NCI-H345 treated with DMSO at 0.1 percent for 48 hours (cell line): Measurements from ENCODE around the gene MAD1L1.

Experiments used
- DNase-seq: peaks from one replicate; lab custom pipeline; 2025; ENCODE audit not compliant: unreplicated experiment; lab: John Stamatoyannopoulos, UW

The MAD1L1 gene

DNA sequence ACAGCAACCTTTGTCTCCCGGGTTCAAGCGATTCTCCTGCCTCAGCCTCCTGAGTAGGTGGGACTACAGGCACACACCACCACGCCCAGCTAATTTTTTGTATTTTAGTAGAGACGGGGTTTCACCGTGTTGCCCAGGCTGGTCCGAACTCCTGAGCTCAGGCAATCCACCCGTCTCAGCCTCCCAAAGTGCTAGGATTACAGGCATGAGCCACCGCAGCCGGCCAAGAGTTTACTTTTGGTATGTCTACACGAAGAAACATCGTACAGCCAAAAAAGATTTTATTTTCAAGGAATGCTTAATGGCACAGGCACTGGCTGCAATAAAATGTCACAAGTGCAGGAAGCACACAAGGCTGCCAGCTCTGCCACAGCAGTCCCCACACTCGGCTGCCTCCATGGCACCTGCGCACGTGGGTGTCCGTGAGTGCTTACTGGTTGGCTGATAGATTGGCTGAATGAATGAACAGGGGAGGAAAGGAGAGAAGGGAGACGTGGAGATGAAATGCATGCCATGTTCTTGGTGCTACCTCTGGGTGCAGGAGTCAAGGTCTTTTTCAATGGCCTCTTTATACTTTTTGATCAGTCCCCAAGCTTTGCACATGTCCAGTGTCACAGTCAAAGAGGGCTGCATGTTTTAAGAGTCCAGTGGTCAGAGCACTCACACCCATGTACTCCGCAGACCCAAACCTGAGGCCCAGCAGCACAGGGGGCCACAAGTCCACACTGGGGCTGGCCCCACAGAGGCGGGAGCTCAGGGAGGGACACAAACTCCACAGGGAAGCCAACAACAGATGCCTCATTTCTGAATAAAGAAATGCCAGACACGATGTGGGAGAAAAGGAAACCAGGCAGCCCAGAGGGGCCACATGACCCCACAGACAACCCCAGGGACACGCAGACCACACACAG is 198.2 kb downstream of the MAD1L1 start:
- DNase-seq, result no peak

DNA sequence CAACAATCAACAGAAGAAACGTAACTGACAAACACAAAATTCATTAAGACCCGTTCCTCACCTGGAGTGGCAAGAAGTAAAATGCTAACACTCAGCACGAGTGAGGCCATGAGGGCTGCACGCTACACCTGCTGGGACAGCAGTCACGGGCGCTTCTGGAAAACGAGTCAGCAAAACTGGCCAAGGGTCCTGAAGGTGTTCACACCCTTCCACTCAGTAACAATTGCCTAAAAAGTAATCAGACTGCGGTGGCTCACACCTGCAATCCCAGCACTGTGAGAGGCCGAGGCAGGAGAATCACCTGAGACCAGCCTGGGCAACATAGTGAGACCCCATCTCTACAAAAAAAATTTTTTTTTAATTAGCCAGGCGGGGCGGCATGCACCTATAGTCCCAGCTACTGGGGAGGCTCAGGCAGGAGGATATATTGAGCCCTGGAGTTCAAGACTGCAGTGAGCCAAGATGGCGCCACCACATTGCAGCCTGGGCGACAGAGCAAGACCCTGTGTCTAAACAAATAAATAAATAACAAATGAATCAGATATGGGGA is 199.1 kb downstream of the MAD1L1 start:
- DNase-seq, result no peak

DNA sequence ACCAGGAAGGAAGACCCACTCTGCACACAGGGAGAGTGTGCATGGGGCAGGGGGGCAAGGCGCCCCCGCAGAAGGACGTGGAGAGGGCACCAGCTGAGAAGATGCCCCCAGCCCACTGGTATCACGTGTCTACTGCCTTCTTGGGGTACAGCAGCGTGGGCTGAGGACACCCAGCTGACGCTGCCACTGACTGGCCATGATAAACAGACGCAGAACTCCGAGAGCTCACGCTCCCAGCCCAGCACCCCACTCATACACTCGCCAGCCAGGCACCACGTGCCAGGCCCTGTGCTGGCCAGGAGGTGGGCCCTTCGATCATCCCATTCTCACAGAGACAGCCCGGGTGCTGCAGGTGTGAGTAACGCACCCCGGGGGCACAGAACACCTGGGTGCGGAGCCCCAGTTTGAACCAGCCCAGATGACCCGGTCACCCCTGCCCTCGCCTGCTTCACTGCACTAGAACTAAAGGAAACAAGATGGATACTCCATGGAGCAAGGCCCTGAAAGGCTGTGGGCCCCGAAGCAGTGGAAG is 199.8 kb downstream of the MAD1L1 start:
- no peak for DNase-seq

DNA sequence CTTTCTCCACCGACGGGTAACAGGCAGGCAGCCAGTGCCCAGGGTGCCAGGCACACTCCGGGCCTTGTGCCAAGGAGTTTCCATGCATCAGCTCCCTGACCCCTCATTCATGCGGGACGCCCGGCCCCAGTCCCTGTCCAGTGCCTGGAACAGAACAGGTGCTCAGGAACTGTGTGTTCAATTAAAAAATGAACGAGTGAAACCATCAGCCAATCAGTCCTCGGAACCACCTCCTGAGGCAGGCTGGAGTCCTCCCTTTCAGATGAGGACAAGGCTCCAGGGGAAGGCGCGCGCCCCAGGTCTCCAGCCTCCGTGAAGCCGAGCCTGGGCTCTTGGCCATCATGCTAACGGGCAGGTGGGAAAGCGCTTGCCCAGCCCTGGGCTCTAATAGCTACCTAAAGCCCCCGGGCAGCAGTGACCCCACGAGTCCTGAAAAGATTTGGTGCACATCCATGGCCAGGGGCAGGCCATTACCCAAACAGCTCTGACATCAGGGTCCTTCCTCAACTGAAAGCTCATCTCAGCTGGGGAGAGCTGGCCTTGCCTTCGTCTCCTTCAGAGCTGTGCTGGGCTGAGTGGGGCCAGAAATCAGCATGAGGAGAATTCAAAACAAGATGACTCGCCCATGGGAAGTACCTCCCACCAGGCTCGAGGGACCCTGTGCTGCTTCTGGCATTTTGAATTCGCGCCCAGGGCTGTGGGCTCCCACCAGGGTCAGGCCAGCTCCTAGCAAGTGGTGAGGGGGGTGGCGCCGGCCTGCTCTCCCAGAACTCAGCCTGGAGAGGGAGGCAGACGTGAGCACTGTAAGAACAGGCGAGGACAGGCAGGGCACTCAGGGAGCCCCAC is 200.5 kb downstream of the MAD1L1 start:
- DNase-seq, result no peak

DNA sequence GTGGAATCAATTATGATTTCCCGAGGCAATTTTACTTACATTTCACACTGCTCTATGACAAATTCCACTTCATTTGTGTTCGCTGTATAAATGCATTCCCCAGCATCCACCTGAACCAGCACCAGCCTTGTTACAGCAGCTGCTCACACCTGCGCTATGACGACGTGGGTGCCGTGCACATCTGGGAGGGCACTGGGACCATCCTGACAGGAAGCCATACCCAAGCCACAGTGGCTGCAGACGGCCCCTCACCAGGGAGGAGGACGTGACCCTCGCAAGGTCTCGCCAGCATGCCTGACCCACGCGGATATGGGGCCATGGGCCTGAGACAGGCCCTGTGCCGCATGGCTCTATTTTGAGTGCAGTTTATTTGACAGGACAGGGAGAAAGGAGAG is 201.3 kb downstream of the MAD1L1 start:
- no peak for DNase-seq

DNA sequence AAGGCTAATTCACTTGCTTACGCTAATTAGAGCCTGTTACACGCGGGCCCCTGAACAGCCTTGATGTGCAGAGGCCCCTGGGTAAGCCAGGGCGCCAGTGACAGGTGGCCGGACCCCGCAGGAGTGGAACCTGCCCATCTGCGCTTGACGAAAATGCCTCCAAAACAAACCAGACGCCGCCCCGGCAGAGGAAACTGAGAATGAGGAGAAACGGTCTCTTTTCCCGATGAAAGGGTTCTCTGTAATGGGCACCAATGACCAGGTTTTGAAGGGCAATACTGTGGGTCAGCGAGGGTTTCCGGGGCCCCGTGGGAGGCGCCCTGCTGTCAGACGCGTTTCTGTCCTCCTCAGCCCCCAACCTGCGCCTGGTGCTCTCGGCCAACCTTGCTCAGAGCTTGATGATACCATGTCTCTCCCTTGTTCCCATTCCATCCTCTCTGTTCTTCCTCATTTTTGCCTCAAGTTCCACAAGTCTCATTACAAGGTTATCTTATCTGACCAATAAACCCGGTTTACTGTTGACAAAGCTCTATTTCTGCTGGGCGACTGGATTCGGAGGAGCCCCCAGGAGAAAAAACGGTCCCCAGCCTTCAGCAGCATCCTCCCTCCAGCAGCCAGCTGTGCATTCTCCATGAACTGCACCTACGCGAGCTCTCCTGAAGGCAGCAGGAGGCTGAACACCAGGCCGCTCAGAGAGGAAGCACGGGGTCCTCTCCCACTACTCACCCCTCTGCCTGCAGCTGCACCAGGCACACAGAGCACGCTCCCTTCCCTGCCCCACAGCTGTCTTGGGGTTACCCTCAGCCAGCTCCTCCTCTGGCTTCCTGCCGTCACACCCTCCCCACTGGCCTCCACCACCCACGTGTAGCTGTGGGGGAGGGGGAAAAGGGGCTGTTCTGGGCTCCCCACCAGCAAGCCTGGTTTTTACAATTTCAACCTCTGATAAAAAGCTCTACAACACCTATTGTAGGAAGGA is 202.0 kb downstream of the MAD1L1 start:
- no peak for DNase-seq

DNA sequence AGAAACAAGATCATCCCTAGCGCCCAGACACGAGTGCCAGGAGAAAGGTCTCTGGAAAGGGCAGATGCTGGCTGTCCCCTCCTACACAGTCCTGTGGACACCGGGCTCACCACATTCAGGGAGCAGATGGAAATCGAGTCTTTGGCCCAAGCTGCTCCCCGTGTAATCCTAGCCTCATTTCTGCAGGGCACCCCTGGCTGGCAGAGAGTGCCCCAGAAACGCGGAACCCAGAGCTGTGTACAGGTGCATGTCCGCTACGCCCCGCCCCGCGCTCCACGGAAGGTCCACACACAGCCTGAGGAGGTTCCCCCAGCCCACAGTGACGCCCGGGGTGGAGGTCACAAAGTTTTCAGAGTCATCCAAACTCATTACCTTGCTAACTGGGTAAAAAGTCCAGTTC is 202.8 kb downstream of the MAD1L1 start:
- DNase-seq, result no peak

DNA sequence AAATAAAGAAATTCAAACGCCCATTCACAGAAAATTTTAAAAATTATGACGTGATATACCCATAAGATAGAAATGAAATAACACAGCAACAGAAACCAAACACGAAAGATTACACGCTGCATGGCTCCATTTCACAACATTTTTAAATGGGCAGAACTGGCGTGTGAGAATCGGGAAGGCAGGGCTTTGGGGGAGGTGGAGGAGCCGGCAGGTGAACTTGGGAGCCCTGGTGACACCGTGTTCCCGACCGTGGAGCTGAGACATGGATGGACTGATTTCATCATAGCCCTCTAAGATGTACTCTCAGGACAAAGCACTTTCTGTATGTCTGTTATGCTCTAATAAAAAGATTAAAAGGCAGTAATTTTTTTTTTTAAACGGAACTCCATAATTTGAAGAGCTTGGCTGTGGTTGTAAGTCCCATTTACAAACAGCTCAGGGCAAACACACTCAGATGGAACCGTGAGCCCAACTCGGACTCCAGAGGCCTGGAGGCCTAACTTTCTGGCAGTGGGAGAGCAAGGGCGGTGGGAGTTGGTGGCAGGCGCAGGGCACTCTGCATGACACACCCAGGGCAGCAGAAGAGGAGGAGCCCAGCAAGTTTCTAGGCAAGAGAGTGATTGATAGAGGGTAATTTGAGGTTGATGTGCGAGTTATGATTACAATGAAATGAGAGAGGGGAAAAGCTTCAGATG is 203.4 kb downstream of the MAD1L1 start:
- no peak for DNase-seq

DNA sequence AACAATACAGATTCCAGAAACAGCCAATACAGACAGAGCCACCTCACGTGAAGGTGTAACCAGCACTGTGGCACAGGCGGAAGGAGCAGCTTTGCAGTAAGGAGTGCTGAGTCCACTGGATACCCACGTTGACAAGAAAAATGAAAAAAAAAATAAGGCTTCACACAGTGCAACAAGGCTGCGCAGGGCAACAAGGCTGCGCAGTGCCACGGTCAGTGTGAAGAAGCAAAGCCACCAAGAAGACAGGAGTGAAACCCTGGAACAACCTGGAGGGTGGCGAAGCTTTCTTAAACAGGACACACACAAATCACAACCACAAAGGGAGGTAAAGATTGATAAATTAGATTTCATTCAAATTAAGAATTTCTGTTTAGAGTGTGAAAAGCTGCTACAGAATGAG is 204.0 kb downstream of the MAD1L1 start:
- DNase-seq, result no peak

DNA sequence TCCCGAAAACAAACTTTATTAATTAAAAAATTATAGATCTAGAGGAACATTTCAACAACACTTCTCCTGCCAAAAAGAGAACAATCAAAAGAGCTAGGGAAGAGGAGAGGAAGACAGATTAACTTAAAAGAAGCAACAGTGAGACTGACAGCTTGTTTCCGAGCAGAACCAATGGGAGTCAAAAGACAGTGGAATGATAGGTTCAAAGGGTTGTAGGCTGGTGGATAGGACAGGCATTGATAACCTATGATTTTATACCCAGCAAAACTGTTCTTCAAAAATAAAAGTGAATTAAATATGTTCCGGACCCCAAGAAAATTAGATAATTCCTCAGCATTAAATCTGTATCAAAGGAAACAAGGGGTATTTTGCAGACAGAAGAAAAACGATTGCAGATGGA is 207.6 kb downstream of the MAD1L1 start:
- DNase-seq, result no peak

DNA sequence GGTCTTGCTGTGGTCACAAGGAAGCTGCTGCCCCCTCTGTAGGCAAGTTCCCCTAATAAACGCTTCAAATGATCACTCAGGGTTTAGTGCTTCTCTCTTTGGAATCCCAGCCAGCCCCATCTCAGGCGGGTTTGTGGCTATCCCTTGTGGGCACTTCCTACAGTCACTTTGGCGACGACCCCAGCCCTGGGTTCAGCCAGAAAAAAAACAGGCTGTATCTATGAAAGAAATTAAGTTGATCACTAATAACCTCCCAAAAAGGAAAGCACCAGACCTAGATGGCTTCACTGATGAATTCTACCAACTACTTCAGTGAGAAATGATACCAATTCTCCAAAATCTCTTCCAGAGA is 208.2 kb downstream of the MAD1L1 start:
- no peak for DNase-seq

DNA sequence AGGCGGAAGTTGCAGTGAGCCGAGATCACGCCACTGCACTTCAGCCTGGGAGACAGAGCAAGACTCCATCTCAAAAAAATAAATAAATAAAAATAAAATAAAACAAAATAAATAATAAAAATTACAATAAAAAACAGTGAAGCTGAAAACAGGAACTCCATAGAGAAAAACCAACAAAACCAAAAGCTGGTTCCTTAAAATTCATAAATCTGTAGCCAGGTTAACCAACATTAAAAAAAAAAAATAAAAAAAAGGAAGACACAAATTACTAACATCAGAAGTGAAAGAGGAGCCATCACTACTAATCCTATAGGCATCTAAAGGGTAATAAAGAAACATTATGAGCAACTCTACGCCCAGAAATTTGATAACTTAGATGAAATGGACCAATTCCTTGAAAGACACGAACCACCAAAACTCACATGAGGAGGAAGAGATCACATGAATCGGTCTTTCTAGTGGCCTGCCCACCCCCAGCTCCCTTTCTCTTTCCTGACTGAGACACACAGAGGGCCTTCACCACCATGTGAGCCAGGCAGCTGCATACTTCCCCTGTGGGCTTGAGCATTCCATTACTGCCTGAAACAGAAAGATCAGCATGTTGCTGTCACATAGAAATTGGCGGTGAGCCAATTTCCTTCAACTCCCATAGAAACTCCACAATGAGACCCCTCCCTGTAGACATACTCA is 208.7 kb downstream of the MAD1L1 start:
- no peak for DNase-seq

DNA sequence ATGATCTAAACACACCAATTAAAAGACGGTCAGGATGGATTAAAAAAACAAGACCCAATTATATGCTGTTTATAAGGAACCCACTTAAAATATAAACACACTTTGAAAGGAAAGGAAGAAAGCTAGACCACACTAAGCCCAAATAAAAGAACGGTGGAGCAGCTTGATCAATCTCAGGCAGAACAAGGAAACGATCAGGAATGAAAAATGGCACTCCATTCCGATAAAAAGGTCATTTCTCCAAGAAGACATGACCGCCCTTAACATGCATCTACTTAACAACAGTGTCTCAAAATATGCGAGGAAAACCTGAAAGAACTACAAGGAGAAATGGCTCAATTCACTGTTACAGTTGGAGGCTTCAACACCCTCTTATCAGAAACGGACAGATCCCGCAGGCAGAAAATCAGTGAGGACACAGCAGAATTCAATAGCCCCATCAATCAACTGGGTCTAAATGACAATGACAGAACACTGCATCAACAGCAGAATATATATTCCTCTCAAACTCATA is 210.0 kb downstream of the MAD1L1 start:
- DNase-seq, result no peak

DNA sequence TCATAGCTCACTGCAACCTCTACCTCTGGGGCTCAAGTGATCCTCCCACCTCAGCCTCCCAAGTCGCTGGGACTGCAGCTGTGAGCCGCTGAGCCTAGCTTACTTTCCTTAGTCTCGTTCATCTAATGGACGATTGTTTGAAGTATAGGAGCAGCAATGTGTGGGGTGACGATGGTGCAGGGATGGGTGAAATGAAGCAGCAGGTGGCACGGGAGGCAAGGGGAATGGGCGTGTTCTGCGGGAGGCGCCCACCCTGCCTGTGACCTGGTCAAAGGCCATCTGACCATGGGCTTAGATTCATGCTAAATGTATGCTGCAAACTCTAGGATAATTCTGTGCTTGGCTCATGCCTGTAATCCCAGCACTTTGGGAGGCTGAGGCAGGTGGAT is 210.7 kb downstream of the MAD1L1 start:
- DNase-seq, result no peak

DNA sequence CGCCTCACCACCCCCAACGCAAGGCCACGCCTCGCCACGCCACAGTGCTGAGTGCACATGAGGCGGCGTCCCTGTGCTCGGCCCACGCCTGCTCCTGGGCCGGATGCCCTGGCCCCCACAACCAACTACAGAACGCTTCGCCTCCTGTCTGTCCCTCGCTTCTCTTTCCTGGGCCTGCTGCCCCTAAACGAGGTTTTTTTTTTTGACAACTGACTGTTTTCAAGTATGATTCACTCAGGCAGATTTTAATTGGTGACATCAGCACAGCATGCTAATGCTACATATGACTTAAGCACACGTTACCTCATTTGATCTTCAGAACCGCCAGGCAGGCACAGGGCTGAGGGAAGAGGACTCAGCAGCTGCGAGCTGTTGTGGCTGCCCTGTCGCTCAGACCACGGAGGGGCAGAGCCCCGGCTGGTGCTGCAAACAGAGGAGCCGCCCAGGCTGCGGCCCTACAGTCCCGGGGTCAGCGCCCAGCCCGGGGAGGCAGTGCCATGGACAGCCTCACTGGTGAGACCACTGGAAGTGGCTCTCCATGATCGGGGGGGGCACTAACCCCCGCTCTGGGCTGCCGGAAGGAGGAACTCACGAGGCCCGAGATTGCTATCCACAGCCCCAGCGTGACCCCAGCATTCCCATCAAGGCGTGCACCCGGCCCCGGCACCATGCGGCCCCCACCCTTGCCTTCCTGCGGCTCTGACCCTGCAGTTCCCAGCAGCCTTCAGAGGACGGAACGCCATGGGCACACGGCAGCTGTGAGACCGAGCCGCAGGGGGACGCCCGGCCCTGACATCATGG is 212.8 kb downstream of the MAD1L1 start:
- DNase-seq, result no peak

DNA sequence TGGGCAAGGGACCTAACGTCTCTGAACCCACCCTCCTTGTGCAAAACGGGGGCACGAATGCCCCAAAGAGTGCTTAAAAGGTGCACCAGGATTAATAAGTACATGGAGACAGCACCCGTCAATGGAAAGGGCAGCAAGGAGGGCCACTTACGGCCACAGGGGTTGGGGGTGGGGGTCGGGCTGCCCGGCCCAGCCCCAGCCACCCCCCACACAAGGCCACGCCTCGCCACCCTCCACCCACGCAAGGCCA is 213.4 kb downstream of the MAD1L1 start:
- DNase-seq, result no peak

DNA sequence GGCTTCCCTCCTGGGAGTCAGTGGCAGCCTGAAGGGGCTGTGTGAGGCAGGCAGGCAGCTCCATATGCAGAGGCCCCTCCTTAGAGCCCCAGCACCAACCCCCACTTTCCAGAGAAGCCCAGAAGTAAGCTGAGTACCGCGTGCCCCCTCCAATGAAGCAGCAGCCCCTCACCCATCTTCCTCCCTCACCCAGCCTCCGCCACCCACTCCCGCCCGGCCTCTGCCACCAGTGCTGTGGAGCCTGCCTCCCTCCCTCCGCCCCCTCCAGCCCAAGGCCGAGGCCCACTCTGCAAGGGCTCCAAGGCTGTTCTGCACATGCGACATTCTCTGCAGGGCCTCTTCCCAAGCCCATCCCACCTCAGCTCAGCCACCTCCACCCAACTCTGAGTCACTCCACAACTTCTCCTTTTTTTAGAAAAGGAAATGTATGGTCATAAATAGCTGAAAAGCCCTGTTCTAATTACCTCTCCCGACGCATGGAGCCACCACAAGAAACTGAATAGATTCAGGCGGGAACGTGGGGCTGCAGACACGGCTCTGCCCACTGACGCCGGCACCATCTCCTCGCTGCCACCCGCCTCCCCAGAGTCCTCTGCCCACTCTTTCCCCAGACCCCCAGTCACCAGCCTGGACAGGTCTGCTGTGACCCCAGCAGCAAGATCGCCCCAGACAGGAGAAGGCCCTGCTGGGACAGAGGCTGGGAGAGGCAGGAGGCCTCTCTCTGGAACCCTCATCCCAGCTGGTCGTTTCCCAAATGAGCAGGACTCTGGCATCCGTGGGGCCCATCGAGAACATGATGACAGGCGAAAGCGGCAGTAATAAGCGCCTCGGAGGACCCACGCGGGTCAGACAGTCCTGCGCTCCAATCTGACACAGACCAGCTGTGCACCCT is 213.9 kb downstream of the MAD1L1 start:
- DNase-seq, result no peak
